K562 (cell line): ENCODE results near the gene DSCAM. TPM values are rescaled to one million over a fixed set of nuclear protein-coding genes. Genes with fewer than 3 reads are reported as not detected.

ENCODE experiments used
- ATAC-seq: fragments of 200-7000 bp; cut with Tn5 transposase; 3 replicates; pipeline ENCODE4 v1.9.1; 2020; ENCODE audit warnings: moderate library complexity
- BruUV-seq: library from RNA; stranded (reverse); fragments of 400-500 nt; replicated peaks from 2 replicates; lab custom pipeline; 2021; lab: Mats Ljungman, UMichigan
- CTCF ChIA-PET: fragments of 300-600 bp; formaldehyde crosslinking; extraction: SDS; loops from one replicate; lab custom pipeline; 2021; ENCODE audit warnings: low intra/inter-chr PET ratio; lab: Yijun Ruan, JAX
- POLR2A ChIA-PET: fragments of 300-600, 350-650 bp; sonication (Branson Sonifier 250); formaldehyde crosslinking; extraction: SDS; loops from one replicate; lab custom pipeline; 2021; ENCODE audit warnings: antibody characterized with exemption, inconsistent platforms; lab: Yijun Ruan, JAX
- DNase-seq, 4 experiments: peaks; one replicate each; pipeline versions ENCODE4 v3.0.0 to v3.0.0-alpha.2; 2011 to 2018; ENCODE audit warnings: low spot score in 3 of 4, mixed read lengths in 3 of 4; ENCODE audit errors: extremely low read depth in 1 of 4
- FAIRE-seq: peaks from 2 replicates; lab custom pipeline; 2011; peaks lifted over from hg19 to GRCh38; lab: Jason Lieb, UNC
- H2AFZ ChIP-seq: 2 replicates; pipeline ENCODE4 v1.6.0; 2011; ENCODE audit warnings: low read depth, low read length, control low read depth, inconsistent platforms
- H3K27ac ChIP-seq: fragments of 200-600 bp; 3 replicates; pipeline ENCODE4 v1.8.0; 2011; ENCODE audit warnings: low read depth, mild to moderate bottlenecking, control low read depth, inconsistent platforms, low read length, moderate library complexity, mixed read lengths; ENCODE audit errors: extremely low read depth
- H3K27me3 ChIP-seq, 2 experiments: fragments of 300-600 bp in 1 of 2; 2 replicates in 1 of 2; 3 replicates in 1 of 2; pipeline versions ENCODE4 v1.6.0 to v1.8.0; 2011; ENCODE audit warnings: inconsistent platforms in 2 of 2, low read length in 2 of 2, mild to moderate bottlenecking in 1 of 2, mixed read lengths in 1 of 2, moderate library complexity in 1 of 2; ENCODE audit not compliant: control insufficient read depth in 2 of 2, insufficient read depth in 2 of 2
- H3K36me3 ChIP-seq: fragments of 300-600 bp; 3 replicates; pipeline ENCODE4 v1.8.0; 2011; ENCODE audit warnings: mild to moderate bottlenecking, low read length, inconsistent platforms; ENCODE audit not compliant: control insufficient read depth, insufficient read depth
- H3K4me1 ChIP-seq, 2 experiments: fragments of 200-600 bp in 1 of 2; replicated peaks in 1 of 2; 2 replicates in 1 of 2; 3 replicates in 1 of 2; pipeline versions ENCODE4 v1.5.1 to v1.8.0; 2011; ENCODE audit warnings: inconsistent platforms in 2 of 2, low read length in 2 of 2, mild to moderate bottlenecking in 1 of 2, mixed read lengths in 1 of 2, moderate library complexity in 1 of 2; ENCODE audit not compliant: control insufficient read depth in 2 of 2, insufficient read depth in 2 of 2
- H3K4me2 ChIP-seq: 2 replicates; pipeline ENCODE4 v1.6.1; 2011; ENCODE audit warnings: low read length, control low read depth, inconsistent platforms, mixed read lengths; ENCODE audit not compliant: insufficient read depth
- H3K4me3 ChIP-seq: fragments of 200-600 bp; sonication (generic), shearing (Covaris generic); 2 replicates; pipeline ENCODE4 v1.5.1; 2016; ENCODE audit warnings: control low read depth, inconsistent platforms
- H3K79me2 ChIP-seq: fragments of 200-600 bp; 3 replicates; pipeline ENCODE4 v1.8.0; 2011; ENCODE audit warnings: low read length, inconsistent platforms; ENCODE audit not compliant: control insufficient read depth, insufficient read depth
- H3K9ac ChIP-seq, 2 experiments: 2 replicates each; pipeline versions ENCODE4 v1.6.0 to v1.6.1; 2011; ENCODE audit warnings: low read depth in 2 of 2, low read length in 2 of 2, control low read depth in 1 of 2, inconsistent platforms in 1 of 2, mild to moderate bottlenecking in 1 of 2, mixed read lengths in 1 of 2; ENCODE audit not compliant: insufficient read depth in 1 of 2
- H3K9me1 ChIP-seq: one replicate; pipeline ENCODE4 v1.6.0; 2011; ENCODE audit warnings: inconsistent platforms, mild to moderate bottlenecking, low read length, moderate library complexity; ENCODE audit not compliant: control insufficient read depth, insufficient read depth
- H3K9me3 ChIP-seq: replicated peaks from 2 replicates; pipeline ENCODE4 v1.5.1; 2011; ENCODE audit warnings: low read depth, low read length, inconsistent platforms; ENCODE audit not compliant: control insufficient read depth, insufficient read depth
- H4K20me1 ChIP-seq: replicated peaks from 2 replicates; pipeline ENCODE4 v1.6.1; 2011; ENCODE audit warnings: low read length, inconsistent platforms, mixed read lengths; ENCODE audit not compliant: control insufficient read depth, insufficient read depth
- AFF1 ChIP-seq, 2 experiments: fragments of 450-650 bp; IDR thresholded peaks; 2 replicates each; pipeline ENCODE4 v1.6.1; 2018; ENCODE audit warnings: mild to moderate bottlenecking in 2 of 2, low read depth in 1 of 2; ENCODE audit not compliant: partially characterized antibody in 2 of 2
- ATF6 ChIP-seq: sonication (generic); formaldehyde crosslinking; IDR thresholded peaks from 2 replicates; pipeline ENCODE4 v1.4.0; 2020; ENCODE audit warnings: mild to moderate bottlenecking, missing genetic modification reagents
- BCLAF1 ChIP-seq, 2 experiments: fragments of 450-650 bp in 1 of 2; IDR thresholded peaks; 2 replicates each; pipeline ENCODE4 v1.6.1; 2011 to 2017; ENCODE audit warnings: low read depth in 2 of 2, antibody characterized with exemption in 1 of 2, borderline replicate concordance in 1 of 2, low read length in 1 of 2, mild to moderate bottlenecking in 1 of 2, mixed read lengths in 1 of 2; ENCODE audit not compliant: control insufficient read depth in 1 of 2
- CC2D1A ChIP-seq: fragments of 450-650 bp; IDR thresholded peaks from 2 replicates; pipeline ENCODE4 v1.6.1; 2017; ENCODE audit warnings: mild to moderate bottlenecking
- KLF13 ChIP-seq: fragments of 450-650 bp; IDR thresholded peaks from 2 replicates; pipeline ENCODE4 v1.6.1; 2016; ENCODE audit warnings: missing genetic modification characterization, low read depth, mild to moderate bottlenecking, missing compliant biosample characterization, moderate library complexity, borderline replicate concordance
- LCOR ChIP-seq: sonication (generic); formaldehyde crosslinking; IDR thresholded peaks from 2 replicates; pipeline ENCODE4 v1.8.0; 2022; ENCODE audit warnings: mild to moderate bottlenecking, missing genetic modification reagents
- RBM14 ChIP-seq: fragments of 200-400 bp; formaldehyde crosslinking; IDR thresholded peaks from 2 replicates; pipeline ENCODE4 v1.6.1; 2018; ENCODE audit warnings: low read depth, mild to moderate bottlenecking, low read length, moderate library complexity, borderline replicate concordance; ENCODE audit not compliant: insufficient read depth
- RBM22 ChIP-seq: fragments of 200-400 bp; formaldehyde crosslinking; IDR thresholded peaks from 2 replicates; pipeline ENCODE4 v1.6.1; 2018; ENCODE audit warnings: low read length, low read depth; ENCODE audit not compliant: poor library complexity, severe bottlenecking
- TRIM25 ChIP-seq: fragments of 450-650 bp; IDR thresholded peaks from 2 replicates; pipeline ENCODE4 v1.7.0; 2016; ENCODE audit warnings: borderline replicate concordance
- ZNF584 ChIP-seq: fragments of 200-800 bp; sonication (Bioruptor generic); IDR thresholded peaks from 2 replicates; pipeline ENCODE4 v1.6.1; 2016; ENCODE audit warnings: low read depth, mild to moderate bottlenecking, missing genetic modification characterization, missing compliant biosample characterization
- WGBS: fragments of 100-300 bp; shearing (Covaris generic); methylation state at CpG from one replicate; pipeline ENCODE4 v1.1.6; 2016; ENCODE audit warnings: low coverage, mixed read lengths; ENCODE audit not compliant: insufficient coverage; ENCODE audit errors: missing lambda C conversion rate; 5-methylcytosine and 5-hydroxymethylcytosine counted together
- in situ Hi-C: fragments of 300-500 bp; cut with MboI; formaldehyde crosslinking; loops from 4 replicates; pipeline ENCODE4 v1.15.0; 2018; ENCODE audit warnings: inconsistent platforms, mixed read lengths
- intact Hi-C: fragments of 100-400 bp; cut with micrococcal nuclease; formaldehyde crosslinking; loops from 2 replicates; pipeline ENCODE4 v1.14.2; 2022
- polyA plus RNA-seq, 8 experiments: library from polyadenylated mRNA; depleted of rRNA in 4 of 8; stranded (reverse) in 5 of 8; unstranded in 3 of 8; fragments of >200 nt; fragmentation: Nextera tagmentation in 2 of 8; fragmentation: Illumina TruSeq in 1 of 8; extraction: Ambion mirVana in 2 of 8; extraction: Trizol in 1 of 8; gene quantifications; 2 replicates each; pipeline versions ENCODE4 v1.2.1 to v1.2.3, GENCODE V29; 2011 to 2014; ENCODE audit warnings: inconsistent platforms in 1 of 8, missing spikeins in 1 of 8
- total RNA-seq, 7 experiments: library from RNA; depleted of rRNA in 6 of 7; stranded (reverse); fragments of >200 nt in 6 of 7; fragmentation: Illumina TruSeq in 2 of 7; extraction: Trizol in 2 of 7; gene quantifications; 2 replicates each; pipeline versions ENCODE4 v1.2.1 to v1.2.3, GENCODE V29; 2011 to 2021; ENCODE audit warnings: low replicate concordance in 1 of 7

Gene DSCAM
- total and polyA plus RNA-seq, 9 of the 15 experiments (the other 6 are each of a cell fraction or from before 2014, with no cell fraction given), result not detected

- no peak for DNase-seq
- CTCF ChIA-PET, result no interaction called here
- Histone ChIP-seq H3K9me1 (no peaks in the 10 kb centered on the region), H3K4me3 (no peak overlapping the region), H3K4me1 (no peaks in the 10 kb centered on the region), H2AFZ (no peak overlapping the region), H3K9ac (no peak overlapping the region), H3K27ac (no peak overlapping the region), H3K36me3 (no peaks in the 10 kb centered on the region), H4K20me1 (no peaks in the 10 kb centered on the region), H3K9me3 (peaks cover 1% of the 10 kb centered on the region; the same call in 1 of the 2 replicates), H3K79me2 (no peaks in the 10 kb centered on the region), H3K4me2 (no peak overlapping the region), H3K27me3 (no peaks in the 10 kb centered on the region)
- intact Hi-C loops (no loop called here), in situ Hi-C loops (no loop called here)
- FAIRE-seq, result no peak
- no peak for ATAC-seq
- no TSS peak for BruUV-seq
- POLR2A ChIA-PET, result no interaction called here
- WGBS, result 0% methylated on average over 2 of the region's 2 CpGs
- no peak for TF ChIP-seq LCOR (CRISPR knock-in tag)
- TF ChIP-seq CC2D1A, result no peak
- no peak for TF ChIP-seq TRIM25
- TF ChIP-seq BCLAF1 (IDR thresholded peaks at IDR 0.05; ENCODE audit: borderline replicate concordance in 1 of 2, control insufficient read depth in 1 of 2, low read depth in 2 of 2, low read length in 1 of 2), result no peak
- TF ChIP-seq KLF13, result no peak
- no peak for TF ChIP-seq RBM22
- no peak for TF ChIP-seq ZNF584 (CRISPR knock-in tag)
- TF ChIP-seq RBM14, result no peak
- no peak for TF ChIP-seq AFF1 (IDR thresholded peaks at IDR 0.05; ENCODE audit: low read depth in 1 of 2, partially characterized antibody in 2 of 2)
- TF ChIP-seq ATF6 (CRISPR knock-in tag), result no peak
Observed at GRCh38 chr21:40507978-40508377, 339.0 kb downstream of the DSCAM start.
